Right lobe of liver (tissue), 6 donors: Measurements from ENCODE around the gene CBX2. TPM values are rescaled to one million over a fixed set of nuclear protein-coding genes. Genes with fewer than 3 reads are reported as not detected.
"Not testable (repeated sequence)": the region's sequence is repeated elsewhere in the genome, so short reads cannot be mapped to it uniquely, and the experiment has no call there.

Experiments
- ATAC-seq, 4 donors: fragments of 200-7000 bp; cut with Tn5 transposase; one replicate each; pipeline ENCODE4 v1.9.1; 2020; ENCODE audit warnings: mild to moderate bottlenecking in 4 of 4, moderate library complexity in 4 of 4
- DNase-seq, 3 donors: peaks; one replicate each; pipeline ENCODE4 v3.0.0-alpha.2; 2020
- H3K27ac ChIP-seq, 3 donors: fragments of 200-600 bp; one replicate each; pipeline ENCODE4 v1.8.0; 2022
- H3K27me3 ChIP-seq, 2 donors: fragments of 200-600 bp; one replicate each; pipeline ENCODE4 v1.8.0; 2022
- H3K36me3 ChIP-seq, 4 donors: fragments of 200-600 bp; sonication (generic) in 1 of 4; one replicate each; pipeline versions ENCODE4 v1.5.1 to v1.8.0; 2017 to 2022; ENCODE audit warnings: control low read depth in 1 of 4
- H3K4me1 ChIP-seq, 4 donors: fragments of 200-600 bp; sonication (generic) in 1 of 4; one replicate each; pipeline versions ENCODE4 v1.5.1 to v1.8.0; 2017 to 2022; ENCODE audit warnings: control low read depth in 1 of 4
- H3K4me3 ChIP-seq, 3 donors: fragments of 200-600 bp; one replicate each; pipeline ENCODE4 v1.8.0; 2022
- H3K9me3 ChIP-seq, 4 donors: fragments of 200-600 bp; sonication (generic) in 1 of 4; one replicate each; pipeline versions ENCODE4 v1.5.1 to v1.8.0; 2017 to 2022; ENCODE audit warnings: control low read depth in 1 of 4
- CTCF ChIP-seq, 4 donors: fragments of 200-600 bp in 3 of 4; fragments of 450-650 bp in 1 of 4; IDR thresholded peaks; one replicate each; pipeline versions ENCODE4 v1.5.1 to v1.8.0; 2016 to 2022; ENCODE audit warnings: antibody characterized with exemption in 4 of 4, mild to moderate bottlenecking in 2 of 4
- POLR2A ChIP-seq: fragments of 450-650 bp; IDR thresholded peaks from one replicate; pipeline ENCODE4 v1.6.1; 2017; ENCODE audit warnings: antibody characterized with exemption, mild to moderate bottlenecking
- WGBS: methylation state at CpG from one replicate; pipeline ENCODE4 v1.1.6; 2018; ENCODE audit warnings: low coverage, low lambda C conversion rate; ENCODE audit not compliant: insufficient coverage; ENCODE audit errors: missing lambda C conversion rate; 5-methylcytosine and 5-hydroxymethylcytosine counted together
- intact Hi-C, 2 donors: fragments of 100-400 bp; cut with DNase I; formaldehyde crosslinking; loops; one replicate each; pipeline versions ENCODE4 v1.11.2 to v1.14.1; 2022
- total RNA-seq, 6 experiments: library from RNA; depleted of rRNA in 2 of 6; stranded (reverse); fragments of >200 nt in 2 of 6; fragmentation: NEBNext Ultra II Directional in 3 of 6; extraction: Animal tissue kit (Norgen Biotek cat#: 25700) in 3 of 6; gene quantifications; one replicate each; pipeline versions ENCODE4 v1.1.0 to v1.2.4, GENCODE V29; 2016 to 2023
- donor health status: DM: no; HTN: yes; CAD: no.
- donor health status: DM: no; HTN: no; CAD: no.
- donor health status: DM: no; HTN: no; CAD: no.
- donor health status: DM: no; HTN: yes; CAD: no.
- donor health status: DM: no; HTN: yes; CAD: no.

The CBX2 gene
- total RNA-seq, 6 experiments from 2014 or later, result 0.33 to 3.5 (median 1.1) TPM

DNA sequence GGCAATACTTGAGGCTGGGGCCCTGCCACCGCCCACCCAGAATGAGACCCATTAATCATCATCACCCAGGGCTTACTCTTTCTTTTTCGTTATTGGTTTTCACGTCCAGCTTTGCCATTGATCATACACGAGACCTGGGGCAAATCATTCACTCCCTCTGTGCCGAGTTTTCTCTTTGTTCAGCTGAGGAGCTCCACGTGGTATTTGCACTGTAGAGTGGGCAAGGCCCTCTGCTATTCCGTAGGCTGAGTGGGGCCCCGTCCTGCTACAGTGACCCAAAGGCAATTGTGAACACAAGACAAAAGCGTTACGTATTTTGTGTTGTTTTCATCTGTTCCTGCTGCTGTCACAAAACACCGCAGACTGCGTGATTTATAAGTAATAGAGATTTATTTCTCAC, 23.6 kb upstream of the CBX2 start:
- Histone ChIP-seq H3K27me3 (peaks cover 0 to 13% of the 10 kb centered on the region in 2 donors), H3K4me1 (no peaks in the 10 kb centered on the region), H3K36me3 (no peaks in the 10 kb centered on the region), H3K9me3 (no peaks in the 10 kb centered on the region), H3K27ac (no peak overlapping the region), H3K4me3 (no peak overlapping the region)
- DNase-seq, result peak in 1 of 3 donors; percentile 7
- ATAC-seq, result no peak
- no peak for TF ChIP-seq POLR2A
- no peak for TF ChIP-seq CTCF (IDR thresholded peaks at IDR 0.05)
- intact Hi-C loops, result no loop called here
- 64% methylated on average over 11 of the region's 12 CpGs for WGBS

DNA sequence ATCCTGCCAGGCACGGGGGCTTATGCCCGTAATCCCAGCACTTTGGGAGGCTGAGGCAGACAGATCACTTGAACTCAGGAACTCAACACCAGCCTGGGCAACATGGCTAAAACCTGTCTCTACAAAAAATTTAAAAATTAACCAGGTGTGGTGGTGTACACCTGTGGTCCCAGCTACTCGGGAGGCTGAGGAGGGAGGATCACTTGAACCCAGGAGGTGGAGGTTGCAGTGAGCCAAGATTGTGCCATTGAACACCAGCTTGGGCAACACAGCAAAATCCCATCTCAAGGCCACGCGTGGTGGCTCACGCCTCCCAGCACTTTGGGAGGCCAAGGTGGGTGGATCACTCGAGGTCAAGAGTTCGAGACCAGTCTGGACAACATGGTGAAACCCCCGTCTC, 23.0 kb upstream of the CBX2 start:
- H3K36me3 ChIP-seq, H3K27ac ChIP-seq, H3K4me3 ChIP-seq, H3K9me3 ChIP-seq, ATAC-seq, intact Hi-C loops, H3K4me1 ChIP-seq: not testable (repeated sequence)
- WGBS, result 91% methylated on average over 6 of the region's 9 CpGs
- H3K27me3 ChIP-seq, result peaks cover 0 to 12% of the 10 kb centered on the region in 2 donors
- peak in 1 of 3 donors; percentile 24 for DNase-seq

GRCh38 chr17:79755591-79755990, 22.4 kb upstream of the CBX2 start:
- 57% methylated on average over 6 of the region's 14 CpGs for WGBS
- no peaks in the 10 kb centered on the region for H3K9me3 ChIP-seq
- H3K27me3 ChIP-seq, result peaks cover 0 to 11% of the 10 kb centered on the region in 2 donors
- no peak for TF ChIP-seq CTCF (IDR thresholded peaks at IDR 0.05)
- no peak for TF ChIP-seq POLR2A
- no peak overlapping the region for H3K27ac ChIP-seq
- ATAC-seq (no peak), DNase-seq (peak in 1 of 3 donors; percentile 22)
- no peak overlapping the region for H3K4me3 ChIP-seq
- H3K4me1 ChIP-seq, result no peaks in the 10 kb centered on the region
- intact Hi-C loops, result no loop called here
- H3K36me3 ChIP-seq, result no peaks in the 10 kb centered on the region

DNA sequence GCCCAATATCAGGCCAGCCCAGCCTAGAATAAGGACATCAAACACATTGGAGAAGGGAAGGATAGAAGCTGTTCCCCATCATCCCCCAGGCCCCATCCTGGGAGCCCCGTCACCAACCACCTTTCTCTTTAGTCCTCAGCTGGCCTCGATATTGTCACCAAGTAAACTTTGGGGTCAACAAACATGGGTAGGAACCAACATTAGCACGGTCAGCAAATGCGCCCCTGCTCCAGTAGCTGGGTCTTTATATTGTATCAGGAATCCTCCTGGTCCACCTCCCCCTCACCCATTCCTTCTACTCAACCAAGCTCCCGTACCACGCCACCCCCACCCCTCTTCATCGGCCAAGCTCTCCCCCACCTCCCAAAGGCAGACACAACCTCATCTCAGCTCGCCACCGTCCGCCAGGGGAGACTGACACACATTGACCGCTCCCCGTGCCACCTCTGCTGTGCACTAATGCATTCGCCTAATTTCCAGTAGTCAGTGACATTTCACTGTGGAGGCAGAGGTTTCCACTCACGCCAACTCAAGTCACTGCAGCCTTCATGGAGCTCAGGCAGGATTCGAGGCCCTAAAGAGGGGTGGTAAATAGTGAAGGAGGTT, 20.7 kb upstream of the CBX2 start:
- H3K4me1 ChIP-seq, result no peaks in the 10 kb centered on the region
- TF ChIP-seq POLR2A (no peak), CTCF (IDR thresholded peaks at IDR 0.05) (no peak)
- no peak overlapping the region for H3K27ac ChIP-seq
- DNase-seq (peak in 1 of 3 donors; percentile 50), ATAC-seq (no peak)
- H3K9me3 ChIP-seq, result no peaks in the 10 kb centered on the region
- WGBS, result 86% methylated on average over 11 of the region's 15 CpGs
- no peaks in the 10 kb centered on the region for H3K36me3 ChIP-seq
- H3K4me3 ChIP-seq, result no peak overlapping the region
- intact Hi-C loops, result no loop called here
- no peaks in the 10 kb centered on the region for H3K27me3 ChIP-seq

- no peaks in the 10 kb centered on the region for H3K9me3 ChIP-seq
- H3K4me3 ChIP-seq, result no peak overlapping the region
- TF ChIP-seq CTCF (IDR thresholded peaks at IDR 0.05) (no peak), POLR2A (no peak)
- H3K4me1 ChIP-seq, result no peaks in the 10 kb centered on the region
- no peaks in the 10 kb centered on the region for H3K27me3 ChIP-seq
- no peak for ATAC-seq
- intact Hi-C loops, result no loop called here
- DNase-seq, result no peak
- no peak overlapping the region for H3K27ac ChIP-seq
- WGBS, result 84% methylated on average over 6 of the region's 6 CpGs
- H3K36me3 ChIP-seq, result no peaks in the 10 kb centered on the region
These were observed 19.7 kb upstream of the CBX2 start for GRCh38 chr17:79758271-79758670.
